Liver (tissue), 9 donors: Measurements from ENCODE around the gene PLA2G5. TPM values are rescaled to one million over a fixed set of nuclear protein-coding genes. Genes with fewer than 3 reads are reported as not detected.

Experiments used
- DNase-seq: peaks from one replicate; pipeline ENCODE4 v3.0.0-alpha.2; 2017; ENCODE audit warnings: low spot score
- H3K27ac ChIP-seq, 2 donors: one replicate each; pipeline ENCODE4 v1.7.0; 2013; ENCODE audit warnings: inconsistent platforms in 2 of 2, low read length in 2 of 2, control low read depth in 1 of 2, low read depth in 1 of 2, mild to moderate bottlenecking in 1 of 2
- H3K27me3 ChIP-seq, 4 donors: one replicate each; pipeline versions ENCODE4 v1.6.1 to v1.7.0; 2013; ENCODE audit warnings: low read length in 3 of 4, inconsistent platforms in 1 of 4, mild to moderate bottlenecking in 1 of 4, moderate library complexity in 1 of 4; ENCODE audit not compliant: control insufficient read depth in 4 of 4, insufficient read depth in 4 of 4
- H3K36me3 ChIP-seq, 4 donors: one replicate each; pipeline versions ENCODE4 v1.6.1 to v1.7.0; 2013; ENCODE audit warnings: low read length in 3 of 4, mild to moderate bottlenecking in 3 of 4, low read depth in 1 of 4, moderate library complexity in 1 of 4; ENCODE audit not compliant: control insufficient read depth in 4 of 4, insufficient read depth in 3 of 4
- H3K4me1 ChIP-seq, 4 donors: one replicate each; pipeline versions ENCODE4 v1.6.1 to v1.7.0; 2013; ENCODE audit warnings: low read length in 3 of 4, mild to moderate bottlenecking in 3 of 4, moderate library complexity in 1 of 4; ENCODE audit not compliant: control insufficient read depth in 4 of 4, insufficient read depth in 4 of 4
- H3K4me3 ChIP-seq, 3 donors: one replicate each; pipeline versions ENCODE4 v1.6.1 to v1.7.0; 2013; ENCODE audit warnings: low read length in 3 of 3, control low read depth in 1 of 3, low read depth in 1 of 3, mild to moderate bottlenecking in 1 of 3
- H3K9ac ChIP-seq, 2 donors: one replicate each; pipeline ENCODE4 v1.7.0; 2013; ENCODE audit warnings: low read length in 2 of 2, mild to moderate bottlenecking in 2 of 2, moderate library complexity in 2 of 2, control low read depth in 1 of 2, low read depth in 1 of 2
- H3K9me3 ChIP-seq, 4 donors: one replicate each; pipeline versions ENCODE4 v1.6.1 to v1.7.0; 2013; ENCODE audit warnings: low read length in 3 of 4; ENCODE audit not compliant: control insufficient read depth in 4 of 4
- ATF3 ChIP-seq: IDR thresholded peaks from 2 replicates; pipeline ENCODE4 v1.6.1; 2016; ENCODE audit warnings: antibody characterized with exemption
- CTCF ChIP-seq: fragments of 150-350 bp; IDR thresholded peaks from 2 replicates; pipeline ENCODE4 v1.5.1; 2017; ENCODE audit warnings: improper control_type of control experiment, low read depth, low read length; ENCODE audit not compliant: missing input control
- EGR1 ChIP-seq, 2 donors: IDR thresholded peaks; 2 replicates each; pipeline ENCODE4 v1.6.1; 2016 to 2018; ENCODE audit warnings: antibody characterized with exemption in 2 of 2, low read depth in 2 of 2
- GABPA ChIP-seq, 2 donors: IDR thresholded peaks in 1 of 2; conservative IDR thresholded peaks in 1 of 2; 2 replicates each; pipeline ENCODE4 v1.6.1; 2016; ENCODE audit warnings: antibody characterized with exemption in 2 of 2, mild to moderate bottlenecking in 1 of 2, moderate library complexity in 1 of 2
- HNF4G ChIP-seq: IDR thresholded peaks from 2 replicates; pipeline ENCODE4 v1.6.1; 2016; ENCODE audit warnings: antibody characterized with exemption
- MAX ChIP-seq: IDR thresholded peaks from 2 replicates; pipeline ENCODE4 v1.6.1; 2016; ENCODE audit warnings: antibody characterized with exemption
- RAD21 ChIP-seq, 2 donors: IDR thresholded peaks; 2 replicates each; pipeline ENCODE4 v1.6.1; 2016; ENCODE audit warnings: antibody characterized with exemption in 2 of 2, mild to moderate bottlenecking in 2 of 2
- REST ChIP-seq: IDR thresholded peaks from 2 replicates; pipeline ENCODE4 v1.6.1; 2016; ENCODE audit warnings: antibody characterized with exemption, mild to moderate bottlenecking
- RXRA ChIP-seq, 2 donors: IDR thresholded peaks; 2 replicates each; pipeline ENCODE4 v1.6.1; 2017 to 2018; ENCODE audit warnings: antibody characterized with exemption in 2 of 2, mild to moderate bottlenecking in 1 of 2
- YY1 ChIP-seq: IDR thresholded peaks from 2 replicates; pipeline ENCODE4 v1.6.1; 2016; ENCODE audit warnings: antibody characterized with exemption, mild to moderate bottlenecking
- WGBS: extraction: QIAGEN DNeasy Blood & Tissue Kit; methylation state at CpG from one replicate; pipeline ENCODE4 v1.1.7; 2013; 5-methylcytosine and 5-hydroxymethylcytosine counted together
- polyA plus RNA-seq, 2 donors: library from polyadenylated mRNA; stranded (reverse) in 1 of 2; unstranded in 1 of 2; fragments of 200-250 nt in 1 of 2; fragments of >200 nt in 1 of 2; fragmentation: Nextera tagmentation in 1 of 2; extraction: Ambion mirVana in 1 of 2; gene quantifications; one replicate each; pipeline versions ENCODE4 v1.2.1 to v1.2.3, GENCODE V29; 2013 to 2015
- total RNA-seq, 2 donors: library from RNA; depleted of rRNA; stranded (reverse); fragments of >200 nt; gene quantifications; one replicate each; pipeline ENCODE4 v1.2.3, GENCODE V29; 2014
- donor health status: healthy.
- donor health status: healthy.
- donor health status: healthy.
- donor health status: healthy.
- donor health status: healthy.

The PLA2G5 gene
- total and polyA plus RNA-seq, 4 donors = 2.0 to 2.9 (median 2.3) TPM; not detected in 1

GRCh38 chr1:20078171-20078651 lies 8.2 kb downstream of the PLA2G5 start:
- Histone ChIP-seq H3K9me3 (peaks cover 0 to under 1% (median 0%) of the 10 kb centered on the region in 4 donors), H3K36me3 (no peaks in the 10 kb centered on the region), H3K4me3 (no peak overlapping the region), H3K27me3 (no peaks in the 10 kb centered on the region), H3K9ac (no peak overlapping the region), H3K27ac (no peak overlapping the region), H3K4me1 (peaks cover 0 to 6% (median 0%) of the 10 kb centered on the region in 4 donors)
- TF ChIP-seq EGR1 (IDR thresholded peaks at IDR 0.05; ENCODE audit: low read depth in 2 of 2) (no peak), RXRA (IDR thresholded peaks at IDR 0.05) (no peak), GABPA (IDR thresholded peaks at IDR 0.05 in 1 of 2, conservative IDR thresholded peaks at IDR 0.05 in 1 of 2) (no peak), CTCF (no peak)
- 70% methylated on average over 8 of the region's 8 CpGs for WGBS
- no peak for DNase-seq

GRCh38 chr1:20078711-20079110 lies 8.7 kb downstream of the PLA2G5 start:
- no peak for DNase-seq
- no peak overlapping the region for H3K27ac ChIP-seq
- H3K9ac ChIP-seq = no peak overlapping the region
- WGBS = 79% methylated on average over 5 of the region's 5 CpGs
- H3K4me1 ChIP-seq = peaks cover 0 to 6% (median 0%) of the 10 kb centered on the region in 4 donors
- H3K36me3 ChIP-seq = no peaks in the 10 kb centered on the region
- H3K27me3 ChIP-seq = no peaks in the 10 kb centered on the region
- no peak for TF ChIP-seq YY1
- no peak for TF ChIP-seq HNF4G
- TF ChIP-seq REST = no peak
- no peak for TF ChIP-seq ATF3
- TF ChIP-seq GABPA (IDR thresholded peaks at IDR 0.05 in 1 of 2, conservative IDR thresholded peaks at IDR 0.05 in 1 of 2) = no peak
- TF ChIP-seq RAD21 (IDR thresholded peaks at IDR 0.05) = no peak
- TF ChIP-seq EGR1 (IDR thresholded peaks at IDR 0.05; ENCODE audit: low read depth in 2 of 2) = no peak
- no peak for TF ChIP-seq MAX
- peaks cover 0 to 4% (median 0%) of the 10 kb centered on the region in 4 donors for H3K9me3 ChIP-seq
- H3K4me3 ChIP-seq = no peak overlapping the region
